ENCODE measurements around the gene PELI2. TPM values are rescaled to one million over a fixed set of nuclear protein-coding genes. Genes with fewer than 3 reads are reported as not detected.

The PELI2 gene
- total and polyA plus RNA-seq, 2 experiments from 2014 or later, result 8.0 to 24.5 TPM

GRCh38 chr14:56224229-56224628, 106.0 kb downstream of the PELI2 start (continued):
- TF ChIP-seq ZNF462 (CRISPR knock-in tag; IDR thresholded peaks at IDR 0.05) (no peak), ETS1 (IDR thresholded peaks at IDR 0.05) (no peak), POLR2AphosphoS5 (IDR thresholded peaks at IDR 0.05; ENCODE audit: low read depth) (no peak), ZNF114 (CRISPR knock-in tag; IDR thresholded peaks at IDR 0.05) (no peak)

GRCh38 chr14:56224691-56225681, 106.8 kb downstream of the PELI2 start:
- Histone ChIP-seq H4K20me1 (replicated peaks; ENCODE audit: insufficient read depth) (no peaks in the 10 kb centered on the region; the same call in 1 of the 2 replicates), H3K79me2 (replicated peaks; ENCODE audit: insufficient read depth) (no peaks in the 10 kb centered on the region), H3K4me1 (ENCODE audit: insufficient read depth) (no peaks in the 10 kb centered on the region), H3K9me2 (ENCODE audit: insufficient read depth) (no peaks in the 10 kb centered on the region), H3K4me3 (no peak overlapping the region), H3K27me3 (ENCODE audit: insufficient read depth) (no peaks in the 10 kb centered on the region), H3K4me2 (no peak overlapping the region), H2AFZ (no peak overlapping the region), H3K27ac (ENCODE audit: low read depth) (no peak overlapping the region), H3K36me3 (ENCODE audit: insufficient read depth) (no peaks in the 10 kb centered on the region; the same call in 1 of the 2 replicates), H3F3A (replicated peaks; ENCODE audit: low read depth) (no peaks in the 10 kb centered on the region)
- Mint-ChIP-seq H3K27me3 (ENCODE audit: insufficient read depth, low read depth, poor library complexity) (peaks cover 3% of the 10 kb centered on the region), H3K4me3 (no peak overlapping the region), H3K27ac (no peak overlapping the region), H3K36me3 (ENCODE audit: low read depth) (peaks cover 31% of the 10 kb centered on the region), H3K4me1 (peaks cover 9% of the 10 kb centered on the region), H3K9me3 (peaks cover 28% of the 10 kb centered on the region)
- ATAC-seq (no peak), DNase-seq (ENCODE audit: low spot score) (no peak)
- TF ChIP-seq STAT1 (IDR thresholded peaks at IDR 0.05; ENCODE audit: unreplicated experiment) (no peak), CTCF (conservative IDR thresholded peaks at IDR 0.05; ENCODE audit: low read depth in 2 of 2) (no peak), CREB1 (CRISPR knock-in tag; IDR thresholded peaks at IDR 0.05; ENCODE audit: low read depth) (no peak), ETS1 (IDR thresholded peaks at IDR 0.05) (no peak), EZH2phosphoT487 (IDR thresholded peaks at IDR 0.05; ENCODE audit: unreplicated experiment) (no peak), ZNF331 (CRISPR knock-in tag; IDR thresholded peaks at IDR 0.05; ENCODE audit: low read depth) (no peak)

All from GM23338 (cell line).